CD4-positive, alpha-beta T cell treated with Interleukin-6 at 100 ng/mL for 8 hours (primary cell): ENCODE results near the gene MMP7.

Source experiments
- DNase-seq: peaks from one replicate; pipeline ENCODE4 v3.0.0-alpha.2; 2020; ENCODE audit warnings: mixed read lengths, low spot score

MMP7 gene

DNA sequence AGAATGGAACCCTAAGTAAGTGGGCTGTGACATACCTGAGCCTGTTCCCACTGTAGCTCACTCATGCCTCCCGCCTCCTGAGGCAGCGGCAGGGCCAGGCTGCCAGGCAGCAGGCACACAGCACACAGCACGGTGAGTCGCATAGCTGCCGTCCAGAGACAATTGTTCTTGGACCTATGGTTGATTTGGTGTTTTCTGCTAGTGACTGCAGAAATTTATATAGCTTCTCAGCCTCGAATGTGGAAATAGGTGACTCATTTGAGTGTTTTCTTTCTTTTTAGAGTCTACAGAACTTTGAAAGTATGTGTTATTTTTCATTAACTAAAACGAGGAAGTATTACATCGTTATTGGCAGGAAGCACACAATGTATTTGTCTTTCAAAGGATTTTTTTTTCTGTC lies at the start of gene MMP7:
TSS of gene MMP7 (minus strand) at position 190 of the 400 bp plus-strand sequence. CDS start at position 143, 47 bp downstream.
- DNase-seq = no peak

DNA sequence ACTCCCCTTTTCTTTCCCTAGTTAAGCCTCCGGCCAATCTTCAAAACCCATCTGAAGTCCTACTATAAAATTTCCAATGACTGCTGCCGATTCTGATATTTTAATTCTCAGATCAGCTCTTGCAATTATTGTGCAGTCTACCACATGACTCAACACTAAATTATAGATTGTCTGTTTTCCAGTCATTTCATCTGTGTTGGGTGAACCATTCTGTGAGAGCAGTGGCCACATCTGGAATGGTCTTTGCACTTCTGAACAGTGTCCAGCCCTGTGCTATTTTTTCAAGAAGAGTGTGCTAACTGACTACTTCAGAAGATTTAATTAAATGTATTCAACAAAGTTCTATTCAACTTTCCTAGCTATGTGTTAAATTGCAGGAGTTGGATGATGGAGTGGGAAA lies 47.2 kb upstream of the MMP7 start:
- no peak for DNase-seq

- DNase-seq = peak; percentile 5
These were observed 46.6 kb upstream of the MMP7 start for GRCh38 chr11:102577182-102577581.

- DNase-seq = no peak
These were observed 45.8 kb upstream of the MMP7 start for GRCh38 chr11:102576350-102576749.

DNA sequence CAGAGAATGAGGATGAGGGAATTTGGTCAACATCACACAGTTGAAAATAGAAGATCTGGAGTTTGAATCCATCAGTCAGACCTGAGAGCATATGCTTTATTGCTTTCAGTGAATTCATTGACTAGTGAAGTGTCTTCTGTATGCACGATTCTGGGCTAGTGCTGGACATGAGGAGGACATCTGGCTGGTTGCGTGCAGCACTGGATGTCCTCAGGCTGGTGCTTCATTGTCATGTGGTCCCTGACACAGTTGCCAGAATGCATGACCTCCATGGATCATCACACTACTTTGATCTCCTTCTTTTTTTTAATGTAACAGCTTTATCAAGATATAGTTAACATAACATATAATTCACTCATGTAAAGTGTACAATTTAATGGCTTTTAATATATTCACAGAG lies 44.5 kb upstream of the MMP7 start:
- no peak for DNase-seq

DNA sequence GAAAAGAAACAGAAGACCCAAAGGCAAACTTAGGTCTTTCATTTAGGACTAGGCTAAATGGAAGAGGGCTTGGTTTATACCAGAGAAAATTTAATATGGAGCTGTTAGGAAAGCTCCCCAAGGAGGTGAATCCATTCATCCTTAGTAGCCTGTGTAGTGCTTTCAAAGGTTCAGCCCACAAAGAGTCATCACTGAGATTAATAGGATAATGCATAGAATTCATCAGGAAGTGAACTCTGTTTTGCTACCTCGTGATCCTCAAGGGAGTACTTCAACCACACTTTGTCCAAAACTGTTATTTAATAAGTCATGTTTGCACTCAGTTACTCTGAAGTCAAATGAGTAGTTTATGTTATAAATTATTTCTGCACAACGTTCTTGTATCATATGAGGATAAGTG lies 43.3 kb upstream of the MMP7 start:
- DNase-seq = no peak

DNA sequence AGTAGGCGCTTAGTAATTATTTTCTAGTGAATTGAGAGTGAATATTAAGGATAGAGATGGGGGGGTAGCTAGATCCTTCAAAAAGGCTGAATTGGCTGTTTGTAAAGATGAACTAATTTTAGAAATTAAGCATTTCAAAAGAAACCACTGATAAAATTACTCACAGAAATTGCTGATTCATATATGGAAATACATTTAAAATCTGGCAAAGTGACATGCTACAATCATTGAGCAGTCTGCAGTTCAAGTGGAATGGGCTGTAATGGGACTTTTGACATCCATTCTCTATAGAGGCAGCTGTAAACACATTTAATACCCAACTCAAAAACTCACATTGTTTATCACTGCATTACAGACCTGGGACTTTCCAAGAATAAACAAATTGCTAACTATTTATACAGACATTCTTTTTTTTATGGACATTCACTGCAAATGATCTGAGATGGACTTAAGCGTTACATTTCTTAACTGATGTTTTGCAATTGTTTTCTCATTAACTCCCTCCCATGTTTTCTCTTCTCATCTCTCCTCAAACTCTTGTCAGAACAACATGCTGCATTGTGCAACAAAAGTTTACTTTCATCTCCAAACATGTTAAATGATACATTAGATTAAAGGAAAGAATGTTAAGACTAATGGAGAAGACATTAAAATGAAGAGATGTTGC lies 42.1 kb upstream of the MMP7 start:
- DNase-seq = no peak

DNA sequence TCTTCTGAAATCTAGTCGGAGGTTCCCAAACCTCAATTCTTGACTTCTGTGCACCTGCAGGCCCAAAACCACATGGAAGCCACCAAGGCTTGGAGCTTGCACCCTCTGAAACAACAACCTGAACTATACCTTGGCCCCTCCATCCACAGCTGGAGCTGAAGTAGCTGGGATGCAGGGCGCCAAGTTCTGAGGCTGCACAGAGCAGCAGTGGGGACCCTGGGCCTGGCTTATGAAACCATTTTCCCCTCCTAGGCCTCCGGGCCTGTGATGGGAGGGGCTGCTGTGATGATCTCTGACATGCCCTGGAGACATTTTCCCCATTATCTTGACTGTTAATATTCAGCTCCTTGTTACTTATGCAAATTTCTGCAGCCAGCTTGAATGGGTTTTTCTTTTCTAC lies 38.3 kb upstream of the MMP7 start:
- no peak for DNase-seq

GRCh38 chr11:102566112-102566511 lies 35.6 kb upstream of the MMP7 start:
- DNase-seq = no peak

DNA sequence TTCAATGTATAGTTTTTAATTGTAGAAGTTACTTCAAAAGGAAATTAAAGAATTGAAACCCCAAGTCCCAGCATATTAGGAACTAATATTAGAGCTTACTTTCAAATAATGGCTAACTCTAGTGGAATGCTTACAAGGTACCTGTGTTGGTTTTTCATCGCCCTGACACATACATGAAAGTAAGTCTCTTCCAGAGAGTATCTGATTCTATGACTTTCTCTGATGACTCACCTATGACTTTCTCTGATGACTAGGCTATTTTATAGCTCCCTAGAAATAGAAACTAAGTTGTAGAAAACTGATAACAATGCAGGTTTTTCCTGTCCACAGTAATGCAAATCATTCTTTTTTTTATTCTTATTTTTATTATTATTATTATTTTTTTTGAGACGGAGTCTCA lies 33.6 kb upstream of the MMP7 start:
- DNase-seq = peak; percentile 6

GRCh38 chr11:102561636-102562035 lies 31.1 kb upstream of the MMP7 start:
- DNase-seq = no peak

GRCh38 chr11:102560555-102561011 lies 30.0 kb upstream of the MMP7 start:
- peak; percentile 9 for DNase-seq

DNA sequence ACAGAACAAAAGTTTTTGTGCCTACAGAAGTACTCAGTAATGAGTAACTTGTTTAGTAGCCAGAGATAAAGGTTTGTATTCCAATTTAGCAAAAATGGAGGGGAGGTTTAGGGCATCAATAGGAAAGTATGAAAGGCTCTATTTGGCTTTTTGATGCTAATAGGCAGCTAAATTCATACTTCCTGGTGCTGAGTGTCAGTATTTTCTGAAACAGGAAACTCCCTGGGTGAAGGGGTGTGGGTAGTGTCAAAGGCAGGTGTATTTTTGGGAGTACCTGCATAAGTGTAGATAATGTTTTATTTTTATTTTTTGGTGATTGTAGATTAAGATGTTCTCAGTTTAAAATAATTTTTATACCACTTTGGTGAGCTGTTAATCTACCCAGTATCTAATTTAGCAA lies 29.3 kb upstream of the MMP7 start:
- peak; percentile 45 for DNase-seq

GRCh38 chr11:102555091-102555490 lies 24.5 kb upstream of the MMP7 start:
- DNase-seq = no peak

- DNase-seq = no peak
These were observed 23.3 kb upstream of the MMP7 start for GRCh38 chr11:102553835-102554282.

DNA sequence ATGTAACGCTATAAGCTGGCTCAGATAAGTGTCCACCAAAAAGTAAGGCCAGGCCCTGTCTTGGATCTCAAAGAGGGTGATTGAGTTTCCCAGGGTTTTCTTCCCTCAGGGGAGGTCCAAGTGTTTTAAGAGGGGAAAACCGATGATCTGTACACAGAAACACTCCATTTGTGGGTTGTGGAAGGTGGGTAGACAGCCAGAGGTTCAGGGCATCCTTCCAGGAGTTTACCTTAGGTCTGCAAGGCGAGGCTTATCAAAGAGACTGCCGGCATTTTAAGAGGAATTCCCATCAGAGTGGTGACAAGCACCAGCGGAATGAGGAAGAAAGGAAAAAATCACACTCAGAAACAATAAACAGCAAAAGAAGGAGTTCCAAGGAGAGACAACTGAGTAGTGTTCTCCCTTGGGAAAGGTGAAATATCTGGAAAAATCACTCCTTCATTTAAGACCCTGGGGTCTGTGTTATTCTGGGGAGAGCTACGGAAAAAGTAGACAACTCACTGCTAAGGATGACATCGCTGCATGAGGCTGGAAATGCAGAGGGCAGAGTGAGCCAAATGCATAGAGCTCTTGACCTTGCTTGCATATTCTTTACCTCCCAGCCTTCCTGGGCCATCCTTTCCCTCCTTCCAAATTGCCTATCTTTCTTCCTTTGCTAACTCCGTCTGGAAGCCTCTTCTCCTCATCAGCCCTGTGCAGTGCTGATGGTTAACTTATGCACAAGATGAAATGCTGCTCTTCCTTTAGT lies 22.1 kb upstream of the MMP7 start:
- DNase-seq = no peak

- DNase-seq = no peak
These were observed 21.5 kb upstream of the MMP7 start for GRCh38 chr11:102552020-102552419.

- no peak for DNase-seq
These were observed 20.7 kb upstream of the MMP7 start for GRCh38 chr11:102551169-102551781.

DNA sequence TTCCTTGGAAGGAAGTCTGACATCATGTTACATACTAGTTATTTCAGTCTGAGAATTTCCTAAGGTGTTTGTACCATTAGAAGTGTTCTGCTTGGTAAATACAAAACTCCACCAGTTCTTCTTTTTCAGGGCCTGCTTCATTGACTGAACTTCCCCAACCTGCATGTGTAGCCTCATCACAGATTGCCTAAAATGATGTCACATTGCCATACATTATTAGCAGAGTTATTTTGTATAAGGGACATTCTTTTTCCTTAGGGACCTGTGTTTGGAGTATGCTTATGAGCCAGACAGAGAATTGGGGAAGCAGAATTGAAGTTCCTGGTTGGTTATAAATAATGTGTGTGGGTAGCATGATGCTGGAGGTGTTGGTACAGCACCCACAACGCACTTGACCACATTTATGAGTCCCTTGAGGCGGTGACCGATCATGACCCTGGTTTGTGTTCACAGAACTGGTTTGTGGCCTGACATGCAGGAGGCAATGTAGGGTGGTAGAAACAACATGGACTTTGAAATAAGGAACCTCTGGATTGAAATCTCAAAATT lies 16.4 kb upstream of the MMP7 start:
- DNase-seq = no peak

DNA sequence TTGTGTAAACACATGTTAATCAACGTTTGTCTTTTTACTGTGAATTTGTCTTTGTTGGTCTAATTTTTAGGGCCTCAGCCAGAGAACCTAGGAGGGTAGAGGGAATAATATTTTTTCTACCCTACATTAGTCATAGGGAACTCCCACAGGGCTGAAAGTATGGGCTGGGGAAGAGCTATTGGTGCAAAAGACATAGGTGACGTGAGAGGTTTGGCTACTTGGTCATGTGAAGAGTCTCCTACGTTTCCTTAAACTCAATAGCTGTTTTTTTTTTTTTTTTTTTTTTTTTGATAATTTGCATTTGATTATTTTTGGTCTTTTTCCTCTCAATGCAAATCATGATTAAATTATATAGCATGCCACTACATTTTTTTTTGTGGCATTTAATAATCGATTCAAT lies 15.9 kb upstream of the MMP7 start:
- DNase-seq = no peak

- no peak for DNase-seq
These were observed 15.2 kb upstream of the MMP7 start for GRCh38 chr11:102545701-102546100.

DNA sequence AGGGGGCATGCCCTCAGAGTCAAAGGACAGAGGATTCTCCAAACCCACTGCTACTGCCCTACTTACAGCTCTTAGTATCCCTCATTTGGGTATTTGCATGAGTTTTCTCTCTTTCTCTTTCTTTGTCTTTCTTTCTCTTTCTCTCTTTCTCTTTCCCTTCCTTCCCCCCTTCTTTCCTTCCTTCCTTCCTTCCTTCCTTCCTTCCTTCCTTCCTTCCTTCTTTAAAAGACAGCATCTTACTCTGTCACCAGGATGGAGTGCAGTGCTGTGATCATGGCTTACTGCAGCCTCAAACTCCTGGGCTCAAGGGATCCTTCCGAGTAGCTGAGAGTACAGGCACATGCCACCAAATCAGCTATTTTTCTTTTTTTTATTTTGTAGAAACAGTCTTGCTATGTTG lies 14.0 kb upstream of the MMP7 start:
- no peak for DNase-seq

GRCh38 chr11:102539567-102539966 lies 9.0 kb upstream of the MMP7 start:
- DNase-seq = no peak
